ENCODE measurements around the gene TMEM175. TPM values are rescaled to one million over a fixed set of nuclear protein-coding genes. Genes with fewer than 3 reads are reported as not detected.

Gene TMEM175
- total RNA-seq, 1 donor from 2014 or later, result 21.4 TPM

DNA sequence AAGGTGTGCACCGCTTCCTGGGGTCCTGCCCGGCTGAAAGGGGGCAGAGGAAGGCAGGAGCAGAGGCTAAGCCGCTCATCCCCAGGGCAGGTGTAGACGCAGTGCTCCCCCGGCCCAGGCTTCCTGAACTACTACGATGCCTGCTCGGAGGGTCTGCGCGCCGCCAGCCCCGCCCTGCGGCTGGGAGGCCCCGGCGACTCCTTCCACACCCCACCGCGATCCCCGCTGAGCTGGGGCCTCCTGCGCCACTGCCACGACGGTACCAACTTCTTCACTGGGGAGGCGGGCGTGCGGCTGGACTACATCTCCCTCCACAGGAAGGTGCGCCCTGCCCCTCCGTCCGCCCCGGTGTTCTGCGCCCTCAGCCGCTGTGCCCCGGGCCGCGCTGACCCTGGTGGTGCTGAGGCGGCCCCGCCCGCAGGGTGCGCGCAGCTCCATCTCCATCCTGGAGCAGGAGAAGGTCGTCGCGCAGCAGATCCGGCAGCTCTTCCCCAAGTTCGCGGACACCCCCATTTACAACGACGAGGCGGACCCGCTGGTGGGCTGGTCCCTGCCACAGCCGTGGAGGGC lies 69.4 kb downstream of the TMEM175 start:
- H3K9me3 Mint-ChIP-seq, result no peaks in the 10 kb centered on the region
- no peaks in the 10 kb centered on the region for H3K4me1 Mint-ChIP-seq (ENCODE audit: unreplicated experiment)
- H3K27ac Mint-ChIP-seq, result no peak overlapping the region
- DNase-seq (ENCODE audit: extremely low spot score, unreplicated experiment), result no peak
- no peak overlapping the region for H3K4me3 Mint-ChIP-seq
- peaks cover 65% of the 10 kb centered on the region for H3K27me3 Mint-ChIP-seq
- TF ChIP-seq, protein P1, sequence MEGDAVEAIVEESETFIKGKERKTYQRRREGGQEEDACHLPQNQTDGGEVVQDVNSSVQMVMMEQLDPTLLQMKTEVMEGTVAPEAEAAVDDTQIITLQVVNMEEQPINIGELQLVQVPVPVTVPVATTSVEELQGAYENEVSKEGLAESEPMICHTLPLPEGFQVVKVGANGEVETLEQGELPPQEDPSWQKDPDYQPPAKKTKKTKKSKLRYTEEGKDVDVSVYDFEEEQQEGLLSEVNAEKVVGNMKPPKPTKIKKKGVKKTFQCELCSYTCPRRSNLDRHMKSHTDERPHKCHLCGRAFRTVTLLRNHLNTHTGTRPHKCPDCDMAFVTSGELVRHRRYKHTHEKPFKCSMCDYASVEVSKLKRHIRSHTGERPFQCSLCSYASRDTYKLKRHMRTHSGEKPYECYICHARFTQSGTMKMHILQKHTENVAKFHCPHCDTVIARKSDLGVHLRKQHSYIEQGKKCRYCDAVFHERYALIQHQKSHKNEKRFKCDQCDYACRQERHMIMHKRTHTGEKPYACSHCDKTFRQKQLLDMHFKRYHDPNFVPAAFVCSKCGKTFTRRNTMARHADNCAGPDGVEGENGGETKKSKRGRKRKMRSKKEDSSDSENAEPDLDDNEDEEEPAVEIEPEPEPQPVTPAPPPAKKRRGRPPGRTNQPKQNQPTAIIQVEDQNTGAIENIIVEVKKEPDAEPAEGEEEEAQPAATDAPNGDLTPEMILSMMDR (conservative IDR thresholded peaks at IDR 0.05), result no peak
- H3K36me3 Mint-ChIP-seq, result no peaks in the 10 kb centered on the region

DNA sequence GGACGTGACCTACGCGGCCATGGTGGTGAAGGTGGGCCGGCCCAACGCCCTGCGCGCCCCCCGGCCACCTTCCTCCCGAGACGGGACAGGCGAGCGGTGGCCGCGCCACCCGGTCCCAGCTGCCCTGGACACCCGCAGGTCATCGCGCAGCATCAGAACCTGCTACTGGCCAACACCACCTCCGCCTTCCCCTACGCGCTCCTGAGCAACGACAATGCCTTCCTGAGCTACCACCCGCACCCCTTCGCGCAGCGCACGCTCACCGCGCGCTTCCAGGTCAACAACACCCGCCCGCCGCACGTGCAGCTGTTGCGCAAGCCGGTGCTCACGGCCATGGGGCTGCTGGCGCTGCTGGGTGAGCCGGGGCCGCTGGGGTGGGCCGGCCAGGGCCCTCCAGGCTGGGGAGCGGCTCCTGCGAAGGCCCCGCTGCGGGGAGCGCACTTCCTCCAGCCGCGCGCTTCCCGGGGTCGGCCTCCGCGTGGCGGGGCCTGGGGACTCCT lies 69.9 kb downstream of the TMEM175 start:
- no peaks in the 10 kb centered on the region for H3K4me1 Mint-ChIP-seq (ENCODE audit: unreplicated experiment)
- H3K4me3 Mint-ChIP-seq, result peak overlapping the region; percentile 62

DNA sequence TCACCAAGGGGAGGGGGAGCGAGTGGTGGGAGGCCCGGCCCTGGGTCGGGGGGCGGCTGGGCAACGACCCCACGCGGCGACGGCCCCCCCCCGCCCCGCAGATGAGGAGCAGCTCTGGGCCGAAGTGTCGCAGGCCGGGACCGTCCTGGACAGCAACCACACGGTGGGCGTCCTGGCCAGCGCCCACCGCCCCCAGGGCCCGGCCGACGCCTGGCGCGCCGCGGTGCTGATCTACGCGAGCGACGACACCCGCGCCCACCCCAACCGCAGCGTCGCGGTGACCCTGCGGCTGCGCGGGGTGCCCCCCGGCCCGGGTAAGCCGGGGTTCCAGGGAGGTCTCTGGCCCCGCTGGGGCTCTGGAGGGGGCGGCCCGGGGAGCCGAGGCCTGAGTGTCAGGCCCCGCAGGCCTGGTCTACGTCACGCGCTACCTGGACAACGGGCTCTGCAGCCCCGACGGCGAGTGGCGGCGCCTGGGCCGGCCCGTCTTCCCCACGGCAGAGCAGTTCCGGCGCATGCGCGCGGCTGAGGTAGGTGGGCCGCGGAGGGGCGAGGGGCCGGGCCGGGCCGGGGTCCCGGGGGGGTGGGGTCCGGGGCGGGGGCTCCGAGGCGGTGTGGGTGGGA lies 70.5 kb downstream of the TMEM175 start:
- peaks cover 7% of the 10 kb centered on the region for H3K9me3 Mint-ChIP-seq
- H3K36me3 Mint-ChIP-seq, result no peaks in the 10 kb centered on the region
- no peak overlapping the region for H3K27ac Mint-ChIP-seq
- TF ChIP-seq, protein P1 (conservative IDR thresholded peaks at IDR 0.05), result no peak
- no peak overlapping the region for H3K4me3 Mint-ChIP-seq
- peaks cover 71% of the 10 kb centered on the region for H3K27me3 Mint-ChIP-seq
- DNase-seq (ENCODE audit: extremely low spot score, unreplicated experiment), result no peak
- no peaks in the 10 kb centered on the region for H3K4me1 Mint-ChIP-seq (ENCODE audit: unreplicated experiment)

More for the DNA sequence above, 69.9 kb downstream of the TMEM175 start:
- H3K27me3 Mint-ChIP-seq, result peaks cover 66% of the 10 kb centered on the region
- TF ChIP-seq, protein P1 (conservative IDR thresholded peaks at IDR 0.05), result no peak
- no peaks in the 10 kb centered on the region for H3K36me3 Mint-ChIP-seq
- DNase-seq (ENCODE audit: extremely low spot score, unreplicated experiment), result no peak
- H3K9me3 Mint-ChIP-seq, result peaks cover 5% of the 10 kb centered on the region
- no peak overlapping the region for H3K27ac Mint-ChIP-seq

DNA sequence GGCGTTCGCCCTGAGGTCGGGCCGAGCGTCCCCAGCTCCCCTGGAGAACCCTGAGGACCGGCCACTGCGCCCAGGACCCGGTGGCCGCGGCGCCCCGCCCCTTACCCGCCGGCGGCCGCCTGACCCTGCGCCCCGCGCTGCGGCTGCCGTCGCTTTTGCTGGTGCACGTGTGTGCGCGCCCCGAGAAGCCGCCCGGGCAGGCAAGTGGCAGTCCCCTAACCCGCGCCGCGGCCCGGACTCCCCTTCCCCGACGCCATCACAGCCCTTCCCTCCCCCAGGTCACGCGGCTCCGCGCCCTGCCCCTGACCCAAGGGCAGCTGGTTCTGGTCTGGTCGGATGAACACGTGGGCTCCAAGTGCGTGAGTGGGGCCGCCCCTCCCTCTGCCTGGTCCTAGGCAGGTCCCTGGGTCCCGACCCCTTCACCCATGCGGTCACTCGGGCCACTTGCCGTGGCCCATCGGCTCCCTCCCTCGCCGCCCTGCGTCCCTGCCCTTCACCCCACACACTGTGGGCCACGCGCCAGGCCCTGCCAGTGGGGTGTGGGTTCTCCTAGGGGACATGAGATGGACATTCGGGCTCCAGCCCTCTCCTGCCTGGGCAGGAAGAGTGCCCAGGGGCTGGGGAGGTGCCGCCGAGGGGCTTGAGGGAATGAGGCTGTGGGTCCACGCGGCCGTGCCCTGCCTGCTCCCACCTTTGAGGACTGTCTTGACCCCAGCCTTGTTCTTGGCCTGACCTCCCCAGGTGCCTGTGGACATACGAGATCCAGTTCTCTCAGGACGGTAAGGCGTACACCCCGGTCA lies 71.2 kb downstream of the TMEM175 start:
- Mint-ChIP-seq H3K27me3 (peaks cover 71% of the 10 kb centered on the region), H3K4me3 (no peak overlapping the region), H3K9me3 (peaks cover 7% of the 10 kb centered on the region), H3K4me1 (ENCODE audit: unreplicated experiment) (no peaks in the 10 kb centered on the region), H3K36me3 (no peaks in the 10 kb centered on the region), H3K27ac (no peak overlapping the region)
- TF ChIP-seq, protein P1 (conservative IDR thresholded peaks at IDR 0.05), result no peak
- no peak for DNase-seq (ENCODE audit: extremely low spot score, unreplicated experiment)

DNA sequence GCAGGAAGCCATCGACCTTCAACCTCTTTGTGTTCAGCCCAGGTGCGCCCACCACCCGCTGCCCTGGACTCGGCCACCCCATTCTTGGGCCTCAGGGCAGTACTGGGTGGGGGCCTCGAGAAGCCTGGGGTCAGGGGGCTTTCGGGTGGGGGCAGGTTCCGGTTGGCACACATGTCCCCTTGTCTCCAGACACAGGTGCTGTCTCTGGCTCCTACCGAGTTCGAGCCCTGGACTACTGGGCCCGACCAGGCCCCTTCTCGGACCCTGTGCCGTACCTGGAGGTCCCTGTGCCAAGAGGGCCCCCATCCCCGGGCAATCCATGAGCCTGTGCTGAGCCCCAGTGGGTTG lies 71.8 kb downstream of the TMEM175 start:
- Mint-ChIP-seq H3K36me3 (no peaks in the 10 kb centered on the region), H3K27me3 (peaks cover 71% of the 10 kb centered on the region), H3K9me3 (peaks cover 7% of the 10 kb centered on the region), H3K4me3 (no peak overlapping the region), H3K4me1 (ENCODE audit: unreplicated experiment) (no peaks in the 10 kb centered on the region), H3K27ac (no peak overlapping the region)
- no peak for DNase-seq (ENCODE audit: extremely low spot score, unreplicated experiment)
- TF ChIP-seq, protein P1 (conservative IDR thresholded peaks at IDR 0.05), result no peak

Measured in type B pancreatic cell (in vitro differentiated cells).